ENCODE results near the gene JMJD1C.
"Not testable (repeated sequence)": the region's sequence is repeated elsewhere in the genome, so short reads cannot be mapped to it uniquely, and the experiment has no call there.

JMJD1C gene

DNA sequence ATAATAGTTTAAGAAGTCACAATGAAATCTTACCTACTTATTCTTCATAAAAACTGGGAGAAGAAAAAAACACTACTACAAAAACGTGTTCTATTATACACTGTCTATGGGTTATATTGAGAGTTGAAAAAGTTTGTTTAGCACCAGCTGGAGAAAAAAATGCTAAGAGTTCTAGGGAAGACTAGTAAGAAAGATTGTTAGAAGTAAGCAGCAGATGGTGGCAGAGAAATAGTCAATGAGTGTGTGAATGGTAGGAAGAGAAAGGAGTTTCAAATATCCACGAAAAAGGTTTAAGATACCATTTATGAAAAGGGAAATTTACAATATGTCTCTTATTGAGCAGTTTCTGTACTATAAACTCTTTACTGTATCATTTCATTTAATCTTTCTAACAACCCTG is 208.0 kb downstream of the JMJD1C start:
- no peak for DNase-seq

GRCh38 chr10:63256009-63256773 is 209.6 kb downstream of the JMJD1C start:
- DNase-seq: no peak

- DNase-seq: no peak
Measured at GRCh38 chr10:63255316-63255715, 210.5 kb downstream of the JMJD1C start.

DNA sequence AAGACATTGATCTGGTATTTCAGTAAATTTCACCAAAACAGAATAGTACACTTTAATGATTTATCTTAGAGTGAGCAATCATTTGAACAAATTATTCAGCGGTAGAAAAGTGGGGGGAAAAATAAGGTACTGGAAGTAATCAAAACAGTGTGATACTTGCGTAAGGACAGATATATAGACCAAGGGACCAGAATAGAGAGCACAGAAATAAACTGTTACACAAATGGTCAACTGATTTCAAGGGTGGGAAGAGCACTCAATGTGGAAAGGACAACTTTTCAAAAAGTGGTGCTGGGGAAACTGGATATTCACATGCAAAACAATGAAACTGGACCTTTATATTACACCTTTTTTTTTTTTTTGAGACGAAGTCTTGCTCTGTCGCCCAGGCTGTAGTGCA is 212.7 kb downstream of the JMJD1C start:
- DNase-seq: no peak

DNA sequence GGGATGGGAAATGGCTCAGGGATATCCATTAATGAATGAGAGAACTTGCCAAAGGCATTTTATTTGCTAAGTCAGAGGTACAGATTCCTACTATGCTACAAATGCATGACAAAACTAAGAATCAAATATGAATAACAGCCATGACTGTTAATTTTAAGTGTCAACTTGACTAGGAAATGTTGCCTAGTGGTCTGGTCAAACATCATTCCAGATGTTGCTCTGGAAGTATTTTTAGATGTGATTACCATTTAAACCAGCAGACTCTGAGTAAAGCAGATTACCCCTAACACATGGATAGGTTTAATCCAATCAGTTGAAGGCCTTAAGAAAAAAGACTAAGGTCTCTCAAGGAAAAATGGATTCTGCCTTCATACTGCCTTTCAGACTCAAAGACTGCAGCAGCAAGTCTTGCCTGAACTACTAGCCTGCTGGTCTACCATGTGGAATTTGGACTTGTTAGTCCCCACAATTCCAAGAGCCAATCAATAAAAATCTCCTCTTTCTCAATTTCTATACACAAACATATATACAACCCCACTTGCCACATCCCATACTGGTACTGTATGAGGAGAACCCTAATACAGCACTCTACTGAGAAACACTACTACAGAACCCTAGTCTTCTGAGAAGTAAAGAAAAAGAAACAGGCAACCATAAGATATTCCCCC is 213.5 kb downstream of the JMJD1C start:
- DNase-seq: no peak

DNA sequence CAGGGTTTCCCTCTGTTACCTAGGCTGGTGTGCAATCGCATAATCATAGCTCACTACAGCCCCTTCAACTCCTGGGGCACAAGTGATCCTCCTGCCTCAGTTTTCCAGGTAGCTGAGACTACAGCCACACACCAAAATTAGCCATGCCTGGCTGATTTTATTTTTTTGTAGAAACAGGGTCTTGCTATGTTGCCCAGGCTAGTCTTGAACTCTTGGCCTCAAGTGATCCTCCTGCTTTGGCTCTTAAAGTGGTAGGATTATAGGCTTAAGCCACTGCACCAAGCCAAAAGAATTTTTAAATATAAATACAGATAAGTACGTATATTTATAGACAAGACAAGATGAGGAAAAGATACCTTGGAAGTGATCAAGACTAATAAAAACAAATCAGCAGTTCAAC is 215.7 kb downstream of the JMJD1C start:
- no peak for DNase-seq

DNA sequence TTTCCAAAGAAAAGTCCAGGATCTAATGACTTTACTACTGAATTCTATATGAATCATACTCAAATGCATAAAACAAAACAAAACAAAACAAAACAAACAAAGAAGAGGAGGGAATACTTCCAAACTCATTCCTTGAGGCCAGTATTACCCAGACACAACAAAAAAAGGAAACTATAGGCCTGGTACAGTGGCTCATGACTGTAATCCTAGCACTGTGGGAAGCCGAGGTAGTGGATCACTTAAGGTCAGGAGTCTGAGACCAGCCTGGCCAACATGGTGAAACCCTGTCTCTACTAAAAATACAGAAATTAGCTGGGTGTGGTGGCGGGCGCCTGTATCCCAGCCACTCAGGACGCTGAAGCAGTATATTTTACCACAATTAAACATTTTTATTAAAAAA is 218.0 kb downstream of the JMJD1C start:
- no peak for DNase-seq

DNA sequence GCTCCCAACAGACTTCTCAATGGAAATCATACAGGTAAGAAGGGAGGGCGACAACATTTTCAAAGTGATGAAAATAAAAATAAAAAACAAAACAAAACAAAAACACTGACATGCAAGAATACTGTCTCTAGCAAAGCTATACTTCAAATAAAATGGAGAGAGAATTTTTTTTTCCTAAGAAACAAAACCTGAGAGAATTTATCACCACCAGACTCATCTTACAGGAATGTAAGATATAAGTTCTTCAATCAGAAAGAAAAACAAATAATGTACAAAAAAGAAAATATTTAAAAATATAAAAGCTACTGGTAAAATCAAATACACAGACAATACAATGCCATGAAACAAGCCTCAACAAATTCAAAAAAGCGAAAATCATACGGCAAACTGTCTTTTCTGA is 219.4 kb downstream of the JMJD1C start:
- DNase-seq: no peak

- no peak for DNase-seq
Measured at GRCh38 chr10:63241841-63242281, 223.9 kb downstream of the JMJD1C start.

- no peak for DNase-seq
Measured at GRCh38 chr10:63240807-63241206, 225.0 kb downstream of the JMJD1C start.

DNA sequence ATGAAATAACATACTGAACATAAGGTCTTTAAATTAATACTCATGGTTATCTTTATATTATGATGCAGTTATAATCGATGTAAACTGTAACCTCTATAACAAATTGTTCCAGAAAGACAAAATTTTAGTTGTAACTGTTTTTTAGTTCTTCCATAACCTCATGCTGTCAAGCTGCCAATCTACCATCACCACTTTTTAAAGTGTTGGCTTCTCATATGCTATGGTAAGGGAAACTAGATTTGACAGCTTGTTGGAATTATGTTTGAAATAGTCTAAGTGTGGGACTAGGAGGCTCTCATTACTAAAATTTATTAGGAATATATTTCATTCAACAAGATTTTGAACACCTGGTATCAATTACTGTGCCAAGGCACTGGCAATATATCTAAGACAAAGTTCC is 227.3 kb downstream of the JMJD1C start:
- DNase-seq: no peak

DNA sequence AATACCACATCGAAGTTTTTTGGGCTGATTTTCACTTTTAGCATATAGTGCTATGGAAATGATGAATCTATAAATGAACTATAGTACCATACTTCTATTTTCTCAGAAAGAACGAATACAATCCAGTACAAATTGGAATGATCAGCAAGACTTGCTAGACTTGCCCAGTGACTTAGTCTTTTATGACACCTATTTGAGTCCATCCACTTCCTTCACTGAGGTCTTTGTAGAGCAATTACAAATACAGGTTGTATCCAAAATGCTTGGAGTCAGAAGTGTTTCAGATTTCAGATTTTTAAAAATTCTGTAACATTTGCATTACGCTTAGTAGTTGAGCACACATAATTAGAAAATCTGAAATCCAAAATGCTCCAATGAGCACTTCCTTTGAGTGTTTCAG is 228.4 kb downstream of the JMJD1C start:
- no peak for DNase-seq

DNA sequence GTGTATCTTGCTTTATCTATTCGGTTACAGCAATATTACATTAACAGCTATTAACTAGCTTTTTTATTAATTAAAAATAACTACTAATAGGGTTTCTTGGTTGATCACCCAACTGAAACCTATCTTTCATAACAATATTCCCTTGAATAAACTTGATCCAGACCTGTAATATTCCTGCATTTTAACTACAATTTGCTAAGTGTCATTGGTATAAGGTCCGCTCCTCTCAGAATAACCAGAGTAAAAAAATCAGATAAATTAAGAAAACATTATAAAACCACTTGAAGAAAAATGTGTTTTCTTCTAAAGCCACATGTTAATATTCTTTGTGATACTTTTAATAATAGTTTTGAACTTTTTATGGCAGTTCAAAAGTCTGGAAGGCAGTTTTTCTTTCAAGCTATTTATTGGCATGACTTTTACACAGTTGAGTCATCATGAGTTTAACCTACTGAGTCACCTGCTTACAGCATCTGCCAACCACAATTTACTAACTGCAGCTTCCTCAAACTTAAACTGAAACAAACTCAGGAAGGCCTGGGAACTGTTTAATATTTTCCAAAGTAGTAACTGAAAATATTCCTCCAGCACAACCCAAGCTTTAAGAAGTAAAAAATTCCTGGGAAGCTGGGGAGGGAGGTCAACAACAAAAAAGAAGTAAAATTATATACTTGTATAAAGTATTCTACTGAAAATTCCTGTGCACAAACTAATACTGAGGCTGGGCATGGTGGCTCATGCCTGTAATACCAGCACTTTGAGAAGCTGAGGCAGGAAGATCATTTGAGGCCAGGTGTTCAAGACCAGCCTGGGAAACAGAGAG is 229.5 kb downstream of the JMJD1C start:
- no peak for DNase-seq

- DNase-seq: not testable (repeated sequence)
Measured at GRCh38 chr10:63235136-63235535, 230.6 kb downstream of the JMJD1C start.

DNA sequence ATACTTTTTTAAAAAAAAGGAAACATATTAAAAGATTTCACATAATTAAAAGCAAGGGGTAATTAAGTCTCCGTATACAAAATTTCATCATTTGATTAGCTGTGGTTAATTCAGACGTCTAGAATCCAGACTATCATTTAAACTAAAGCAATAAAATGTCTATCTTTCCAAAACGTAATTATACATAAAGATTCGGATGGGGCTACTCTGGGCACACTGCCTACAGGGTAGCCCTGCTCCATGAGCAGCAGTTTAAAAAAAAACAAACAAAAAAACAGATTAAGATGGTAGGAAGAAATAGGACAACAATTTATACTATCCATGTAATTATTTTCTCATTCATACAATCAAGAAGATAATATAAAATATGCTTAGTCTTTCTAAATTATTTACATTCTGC is 236.6 kb downstream of the JMJD1C start:
- DNase-seq: no peak

GRCh38 chr10:63228237-63228636 is 237.5 kb downstream of the JMJD1C start:
- DNase-seq: no peak

DNA sequence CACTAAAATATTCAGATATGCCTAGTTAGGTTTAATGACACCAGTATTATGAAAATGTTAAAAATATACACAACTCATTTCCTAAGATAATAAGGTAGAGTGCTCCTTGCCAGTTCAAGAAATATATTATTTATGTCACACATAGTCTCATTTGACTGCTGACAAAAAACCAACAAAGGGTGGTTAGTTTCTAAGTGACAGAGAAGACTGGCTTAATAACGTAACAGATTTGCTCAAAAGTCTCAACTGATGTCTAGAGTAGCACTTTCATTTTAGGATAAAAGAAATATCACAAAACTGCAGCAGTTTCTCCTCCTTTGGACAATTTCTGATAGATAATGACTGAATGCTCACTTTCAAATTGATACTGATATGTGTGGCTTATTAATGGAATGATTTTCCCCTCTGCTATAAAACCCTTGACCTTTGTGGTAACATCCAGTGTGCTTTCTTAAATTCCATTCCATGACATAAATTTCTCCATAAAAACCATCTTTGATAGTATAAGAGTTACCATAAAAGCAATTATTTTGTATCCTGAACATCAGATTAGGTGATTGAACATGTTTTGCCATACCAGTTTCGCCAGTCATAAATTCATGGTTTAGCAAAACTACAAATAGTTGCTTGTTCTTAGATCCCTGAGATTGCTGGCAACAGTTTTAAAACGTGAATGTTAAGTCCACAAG is 238.4 kb downstream of the JMJD1C start:
- no peak for DNase-seq

GRCh38 chr10:63224241-63224640 is 241.5 kb downstream of the JMJD1C start:
- DNase-seq: no peak

GRCh38 chr10:63221950-63222349 is 243.8 kb downstream of the JMJD1C start:
- no peak for DNase-seq

GRCh38 chr10:63219749-63220148 is 246.0 kb downstream of the JMJD1C start:
- DNase-seq: no peak

DNA sequence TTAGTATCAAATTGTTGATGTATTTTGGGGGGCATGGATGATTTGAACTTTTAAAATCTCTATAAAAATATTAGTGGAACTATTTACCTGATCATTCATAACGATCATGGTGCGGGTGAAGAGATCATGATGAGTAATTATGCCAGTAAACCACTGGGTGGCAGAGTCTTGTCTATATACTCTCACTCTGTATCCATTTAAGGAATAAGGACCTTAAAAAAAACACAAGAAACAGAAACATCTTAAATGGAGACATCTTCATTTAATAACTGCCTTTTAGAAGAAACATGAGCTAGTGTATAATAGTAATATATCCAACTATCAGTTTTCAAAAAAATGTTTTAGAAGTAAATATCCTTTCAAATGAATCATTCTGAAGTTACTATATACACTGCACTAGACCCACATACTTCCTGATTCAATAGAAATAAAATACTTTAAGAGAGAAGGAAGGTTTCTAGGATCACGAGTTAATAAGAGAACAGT is 248.6 kb downstream of the JMJD1C start:
- DNase-seq: peak in 1 of 2 experiments; percentile 13

DNA sequence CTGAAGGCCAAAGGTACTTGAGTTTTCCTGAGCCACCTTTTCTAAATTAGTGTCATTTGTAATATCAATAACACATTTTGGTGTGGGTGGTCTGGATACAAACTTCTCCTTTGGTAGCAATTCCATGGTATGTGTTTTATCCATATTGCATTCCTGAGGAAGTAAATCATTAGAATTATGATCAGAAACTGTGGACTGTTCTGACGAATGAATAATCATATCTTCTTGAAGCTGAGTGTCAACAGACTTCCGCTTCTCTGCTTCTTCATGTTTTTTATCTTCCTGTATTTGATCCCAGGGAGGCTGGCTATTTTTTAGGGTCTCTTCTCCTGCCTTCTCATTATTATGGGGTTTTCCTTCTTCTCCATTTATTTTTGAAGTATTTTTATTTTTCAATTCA is 251.2 kb downstream of the JMJD1C start:
- no peak for DNase-seq

- peak; percentile 8 to 68 for DNase-seq
Measured at GRCh38 chr10:63213489-63213888, 252.3 kb downstream of the JMJD1C start.
